GM21737 (cell line): ENCODE data around the gene UGT2B15.
"Not testable (repeated sequence)": the region's sequence is repeated elsewhere in the genome, so short reads cannot be mapped to it uniquely, and the experiment has no call there.

Experiments
- ATAC-seq: cut with Tn5 transposase; IDR thresholded peaks from one replicate; pipeline ENCODE4 v1.9.1; 2021; ENCODE audit warnings: mild to moderate bottlenecking, moderate library complexity; ENCODE audit not compliant: unreplicated experiment

UGT2B15 gene

DNA sequence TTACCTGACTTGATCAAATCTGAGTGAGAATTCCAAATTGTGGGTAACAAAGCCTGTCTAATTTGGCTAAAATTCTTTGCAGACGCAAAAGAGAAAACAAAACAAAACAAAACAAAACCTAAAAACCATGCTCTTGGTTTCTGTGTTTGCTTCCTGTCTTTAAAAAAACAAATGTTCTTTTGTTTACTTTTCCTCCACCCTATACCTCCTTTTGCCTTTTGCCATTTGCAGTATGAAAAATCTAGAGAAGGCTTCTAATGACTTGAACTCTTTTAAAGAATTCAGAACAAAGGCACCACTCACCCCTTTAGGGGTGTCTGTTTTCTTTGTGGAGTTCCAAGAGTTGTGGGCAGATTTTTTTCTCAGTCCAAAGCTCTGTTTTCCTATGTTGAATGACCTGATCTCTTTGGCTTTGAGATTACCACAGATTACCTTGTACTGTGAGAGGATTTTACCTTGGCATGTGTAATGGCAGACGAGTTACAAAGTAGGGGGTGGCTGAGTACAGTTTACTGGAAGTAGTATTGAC is 13.9 kb downstream of the UGT2B15 start:
- peak; percentile 43 for ATAC-seq

DNA sequence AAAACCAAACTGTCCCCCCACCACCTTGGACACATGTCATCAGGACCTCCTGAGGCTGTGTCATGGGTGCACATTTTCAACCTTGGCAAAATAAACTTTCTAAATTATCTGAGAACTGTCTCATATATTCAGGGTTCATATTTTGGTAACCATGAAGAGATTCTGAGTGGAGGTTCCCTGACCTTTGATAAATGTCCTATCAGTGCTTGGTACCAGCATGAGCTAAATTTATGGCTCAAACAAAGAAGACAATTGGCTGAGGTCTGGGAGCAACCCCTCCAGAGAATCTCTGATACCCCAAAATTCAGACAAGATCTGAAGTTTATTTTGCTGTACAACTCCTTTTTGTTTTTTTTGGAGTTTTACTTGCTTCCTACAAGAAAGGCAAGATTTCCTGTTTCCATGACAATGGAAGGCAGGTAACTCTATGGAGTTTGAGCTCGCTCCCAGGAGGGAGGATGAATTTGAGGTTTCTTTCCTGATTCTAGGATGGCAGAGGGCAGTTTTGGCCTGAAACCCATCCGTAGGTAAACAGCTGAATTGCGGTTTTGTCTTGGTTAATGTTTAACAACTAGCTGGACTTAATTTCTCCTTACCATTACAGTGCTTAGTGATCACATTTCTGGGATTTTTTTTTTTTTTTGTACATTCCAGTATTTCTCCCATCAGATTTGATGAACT is 14.5 kb downstream of the UGT2B15 start:
- ATAC-seq = peak; percentile 20

DNA sequence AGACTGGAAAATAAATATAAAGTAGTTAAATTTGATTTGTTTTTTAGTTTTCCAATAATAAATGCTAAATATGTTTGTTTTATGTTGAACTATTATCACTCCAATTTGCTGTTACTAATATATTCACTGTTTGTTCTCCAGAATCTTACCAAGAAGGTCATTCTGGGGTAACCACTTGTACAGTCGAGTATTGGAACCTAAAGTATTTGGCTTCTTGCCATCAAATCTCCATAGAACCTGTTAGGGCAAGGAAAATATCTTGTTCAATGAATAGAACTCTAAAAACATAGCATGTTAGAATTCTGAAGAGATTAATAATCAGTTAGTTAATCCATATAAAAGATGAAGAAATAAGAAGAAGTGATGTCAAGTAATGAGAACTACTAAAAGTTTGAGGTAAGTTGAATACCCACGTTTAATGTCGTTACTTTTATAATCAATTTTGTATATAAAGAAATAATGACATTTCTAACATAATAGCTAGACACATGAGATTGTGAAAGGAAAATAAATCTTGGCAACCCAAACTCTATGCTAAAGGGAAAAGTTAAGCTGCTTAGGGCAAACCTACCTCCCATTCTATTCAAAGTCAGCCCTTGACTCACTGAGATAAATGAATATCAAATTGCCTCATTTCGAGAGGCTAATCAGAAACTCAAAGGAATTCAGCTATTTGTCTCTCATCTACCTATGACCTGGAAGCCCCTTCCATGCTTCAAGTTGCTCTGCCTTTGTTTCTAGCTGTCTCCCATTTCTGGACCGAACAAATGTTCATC is 15.3 kb downstream of the UGT2B15 start:
- no peak for ATAC-seq

DNA sequence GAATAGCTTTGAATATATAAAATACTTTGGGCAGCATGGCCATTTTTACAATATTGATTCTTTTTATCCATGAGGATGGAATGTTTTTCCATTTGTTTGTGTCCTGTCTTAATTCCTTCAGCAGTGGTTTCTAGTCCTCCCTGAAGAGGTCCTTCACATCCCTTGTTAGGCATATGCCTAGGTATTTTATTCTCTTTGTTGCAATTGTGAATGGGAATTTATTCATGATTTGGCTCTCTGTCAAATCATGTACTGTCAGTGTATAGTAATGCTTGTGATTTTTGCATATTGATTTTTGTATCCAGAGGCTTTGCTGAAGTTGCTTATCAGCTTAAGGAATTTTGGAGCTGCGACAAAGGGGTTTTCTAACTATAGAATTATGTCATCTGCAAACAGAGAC is 18.5 kb downstream of the UGT2B15 start:
- ATAC-seq = no peak

DNA sequence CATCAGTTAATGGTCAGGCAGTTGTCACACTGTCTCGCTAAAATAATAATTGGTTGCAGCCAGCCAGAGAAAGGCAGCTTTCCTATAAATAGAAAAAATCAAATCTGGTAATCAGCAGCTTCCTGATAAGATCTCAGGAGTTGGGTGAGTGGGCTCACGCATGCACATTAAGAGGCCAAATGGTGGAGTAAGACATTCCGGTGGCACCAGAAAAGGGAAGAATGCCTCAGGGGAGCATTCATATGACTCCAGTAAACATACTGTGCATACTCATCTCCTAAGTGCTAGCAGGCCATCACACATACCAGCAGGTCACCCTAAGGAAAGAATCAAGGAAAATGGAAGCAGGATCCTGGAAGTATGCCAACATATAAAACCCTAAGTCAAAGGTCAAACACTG is 40.1 kb downstream of the UGT2B15 start:
- no peak for ATAC-seq

DNA sequence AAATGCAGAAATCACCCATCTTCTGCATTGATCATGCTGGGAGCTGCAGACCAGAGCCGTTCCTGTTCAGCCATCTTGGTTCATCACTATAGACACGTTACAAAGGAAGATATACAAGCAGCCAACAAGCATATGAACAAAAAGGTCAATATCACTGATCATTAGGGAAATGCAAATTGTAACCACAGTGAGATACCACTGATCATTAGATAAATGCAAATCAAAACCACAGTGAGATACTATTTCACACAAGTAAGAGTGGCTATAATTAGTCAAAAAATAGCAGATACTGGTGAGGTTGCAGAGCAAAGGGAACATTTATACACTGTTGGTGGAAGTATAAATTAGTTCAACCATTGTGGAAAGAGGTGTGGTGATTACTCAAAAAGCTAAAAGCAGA is 47.7 kb downstream of the UGT2B15 start:
- not testable (repeated sequence) for ATAC-seq

DNA sequence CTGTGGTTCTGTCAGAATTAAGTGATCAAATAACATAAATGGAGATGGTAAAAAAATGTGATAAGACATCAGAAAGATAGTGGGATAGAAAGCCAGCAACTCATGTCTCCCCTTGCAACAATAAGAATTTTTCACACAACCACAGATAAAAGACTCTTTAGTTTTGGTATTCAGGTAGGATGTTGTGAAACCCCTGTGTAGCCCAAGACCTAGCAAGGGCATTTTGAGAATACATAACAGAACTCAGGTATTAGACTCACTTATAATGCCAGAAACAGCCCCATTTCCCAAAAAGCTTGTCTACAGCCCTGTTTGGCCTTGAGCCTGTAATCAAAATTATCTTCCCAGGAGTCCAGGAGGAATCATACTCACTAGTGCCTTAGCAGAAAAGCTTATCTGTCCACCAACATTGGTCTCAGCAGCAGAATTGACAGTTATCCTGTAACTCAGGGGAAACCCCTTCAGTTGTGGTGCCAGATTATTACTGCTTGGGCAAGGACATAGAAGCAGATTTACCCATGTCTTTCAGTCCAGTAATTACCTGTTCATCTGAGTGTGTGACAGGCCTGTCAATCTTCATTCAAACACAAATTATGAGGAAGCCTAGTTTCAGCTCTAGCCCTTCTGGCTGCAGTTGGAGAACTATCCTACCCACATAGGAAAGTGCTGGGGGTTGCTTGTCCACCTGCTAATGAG is 53.3 kb downstream of the UGT2B15 start:
- ATAC-seq = no peak

DNA sequence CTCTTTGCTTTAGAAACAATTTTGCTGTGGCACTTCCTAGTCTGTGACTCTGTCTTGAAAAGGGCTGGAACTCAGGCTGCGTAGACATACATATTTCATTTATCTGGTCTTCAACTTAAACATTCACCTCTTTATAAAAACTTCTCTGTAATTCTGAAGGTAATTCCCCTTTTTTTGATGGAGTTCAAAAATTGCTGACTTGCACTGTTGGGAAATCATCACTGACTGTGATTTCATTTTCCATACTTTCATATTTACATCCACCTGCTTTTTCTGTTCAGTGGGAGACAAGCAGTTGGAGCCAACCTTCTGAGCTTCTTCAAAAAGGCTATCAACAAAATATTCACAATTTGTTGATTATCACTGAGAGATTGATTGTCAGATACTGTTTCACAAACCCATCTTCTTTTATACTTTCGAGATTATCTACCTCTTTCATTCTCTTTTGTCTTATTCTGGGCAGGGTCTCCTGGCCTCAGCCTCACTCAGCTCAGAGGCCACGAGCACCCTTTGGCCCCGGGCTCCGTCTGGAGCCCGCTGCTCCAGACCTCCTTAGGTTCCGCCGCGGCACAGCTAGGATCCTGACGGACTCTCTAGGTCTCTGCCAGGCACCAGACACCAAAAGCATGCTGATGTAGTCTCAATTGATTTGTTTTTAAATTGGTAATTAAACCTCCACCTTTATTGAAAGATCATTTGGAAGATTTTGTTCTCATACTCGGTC is 54.6 kb downstream of the UGT2B15 start:
- no peak for ATAC-seq

DNA sequence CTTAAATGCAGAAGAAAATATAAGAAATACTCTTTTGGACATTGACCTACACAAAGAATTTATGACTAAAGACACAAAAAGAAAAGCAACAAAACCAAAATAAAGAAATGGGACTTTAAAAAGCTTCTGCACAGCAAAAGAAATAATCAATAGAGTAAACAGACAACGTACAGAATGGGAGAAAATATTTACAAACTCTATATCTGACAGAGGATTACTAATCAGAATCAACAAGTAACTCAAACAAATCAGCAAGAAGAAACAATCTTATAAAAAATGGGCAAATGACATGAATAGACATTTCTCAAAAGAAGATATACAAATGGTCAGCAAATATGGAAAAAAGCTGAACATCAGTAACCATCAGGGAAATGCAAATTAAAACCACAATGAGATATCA is 56.7 kb downstream of the UGT2B15 start:
- no peak for ATAC-seq

DNA sequence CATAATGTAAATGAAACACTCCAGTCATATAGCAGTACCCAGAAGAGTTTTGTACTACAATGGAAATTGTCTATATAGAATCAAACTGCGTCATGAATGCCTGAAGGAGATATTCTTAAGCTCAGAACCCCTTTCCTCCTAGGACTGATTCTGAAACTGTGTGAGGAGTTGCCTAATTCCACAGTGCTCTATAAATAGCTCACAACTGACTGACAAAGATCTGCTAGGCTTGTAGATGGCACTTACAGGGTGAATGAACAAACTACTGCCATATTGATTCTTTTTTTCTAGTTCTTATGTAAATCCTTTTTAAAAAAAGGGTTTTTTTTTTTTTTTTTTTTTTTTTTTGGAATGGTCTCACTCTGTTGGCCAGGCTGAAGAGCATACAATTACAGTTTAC is 64.2 kb downstream of the UGT2B15 start:
- ATAC-seq = no peak

DNA sequence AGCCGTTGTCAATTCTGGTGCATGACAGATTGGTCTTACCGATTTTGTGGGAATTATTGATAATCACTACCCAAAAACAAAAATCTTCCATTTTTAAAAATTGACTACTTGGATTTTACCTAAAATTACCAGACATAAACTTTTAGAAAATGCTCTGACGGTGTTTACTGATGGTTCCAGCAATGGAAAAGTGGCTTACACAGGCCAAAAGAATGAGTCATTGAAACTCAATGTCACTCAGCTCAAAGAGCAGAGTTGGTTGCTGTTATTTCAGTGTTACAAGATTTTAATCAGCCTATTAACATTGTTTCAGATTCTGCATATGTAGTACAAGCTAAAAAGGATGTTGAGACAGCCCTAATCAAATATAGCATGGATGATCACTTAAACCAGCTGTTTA is 71.3 kb downstream of the UGT2B15 start:
- no peak for ATAC-seq

DNA sequence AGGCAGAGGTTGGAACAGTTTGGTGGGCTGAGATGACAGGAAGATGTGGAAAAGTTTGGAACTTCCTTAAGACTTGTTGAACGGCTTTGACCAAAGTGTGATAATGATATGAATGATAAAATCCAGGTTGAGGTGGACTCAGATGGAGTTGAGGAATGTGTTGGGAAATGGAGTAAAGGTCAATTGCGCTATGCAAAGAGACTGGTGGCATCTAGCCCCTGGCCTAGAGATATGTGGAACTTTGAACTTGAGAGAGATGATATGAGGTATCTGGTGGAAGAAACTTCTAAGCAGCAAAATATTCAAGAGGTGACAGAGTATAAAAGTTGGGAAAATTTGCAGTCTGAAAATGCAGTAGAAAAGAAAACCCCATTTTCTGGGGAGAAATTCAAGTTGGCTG is 73.0 kb downstream of the UGT2B15 start:
- no peak for ATAC-seq
